Stomach (tissue), 9 donors: ENCODE results near the gene C13orf42. TPM values are rescaled to one million over a fixed set of nuclear protein-coding genes. Genes with fewer than 3 reads are reported as not detected.
"Not testable (repeated sequence)": the region's sequence is repeated elsewhere in the genome, so short reads cannot be mapped to it uniquely, and the experiment has no call there.

ENCODE experiments used
- DNase-seq, 2 donors: peaks; one replicate each; pipeline versions ENCODE4 v3.0.0 to v3.0.0-alpha.2; 2013 to 2019
- H3K27ac ChIP-seq, 5 donors: fragments of 200-600 bp in 4 of 5; sonication (generic) in 4 of 5; one replicate each; pipeline ENCODE4 v1.5.1; 2013 to 2019; ENCODE audit warnings: mild to moderate bottlenecking in 1 of 5, moderate library complexity in 1 of 5
- H3K27me3 ChIP-seq, 3 donors: fragments of 200-600 bp; sonication (generic); one replicate each; pipeline ENCODE4 v1.5.1; 2017 to 2019; ENCODE audit warnings: mixed run types in 1 of 3
- H3K36me3 ChIP-seq, 4 donors: fragments of 200-600 bp; sonication (generic); 1 replicate in 3 of 4; 2 replicates in 1 of 4; pipeline ENCODE4 v1.5.1; 2016 to 2019
- H3K4me1 ChIP-seq, 4 donors: fragments of 200-600 bp; sonication (generic); one replicate each; pipeline ENCODE4 v1.5.1; 2016 to 2019
- H3K4me3 ChIP-seq, 4 donors: fragments of 200-600 bp; sonication (generic) in 3 of 4; one replicate each; pipeline ENCODE4 v1.5.1; 2016 to 2019; ENCODE audit warnings: mild to moderate bottlenecking in 1 of 4
- H3K9me3 ChIP-seq, 4 donors: fragments of 200-600 bp; sonication (generic); one replicate each; pipeline ENCODE4 v1.5.1; 2016 to 2019
- CTCF ChIP-seq, 7 experiments: fragments of 450-650 bp in 4 of 7; fragments of 200-600 bp in 3 of 7; sonication (generic) in 3 of 7; IDR thresholded peaks; one replicate each; pipeline ENCODE4 v1.5.1; 2016 to 2019; ENCODE audit warnings: antibody characterized with exemption in 7 of 7, control low read depth in 2 of 7, mild to moderate bottlenecking in 1 of 7
- EP300 ChIP-seq: sonication (generic); formaldehyde crosslinking; IDR thresholded peaks from one replicate; pipeline ENCODE4 v1.6.1; 2017; ENCODE audit warnings: antibody characterized with exemption
- POLR2A ChIP-seq, 4 donors: fragments of 450-650 bp; IDR thresholded peaks; one replicate each; pipeline ENCODE4 v1.6.1; 2016; ENCODE audit warnings: antibody characterized with exemption in 4 of 4, control low read depth in 2 of 4, mild to moderate bottlenecking in 1 of 4, moderate library complexity in 1 of 4
- POLR2AphosphoS5 ChIP-seq, 3 donors: sonication (generic); formaldehyde crosslinking; IDR thresholded peaks; one replicate each; pipeline ENCODE4 v1.6.1; 2016; ENCODE audit warnings: antibody characterized with exemption in 3 of 3
- WGBS, 5 donors: extraction: QIAGEN DNeasy Blood & Tissue Kit in 3 of 5; methylation state at CpG; one replicate each; pipeline versions ENCODE4 v1.1.5 to v1.1.7; 2013 to 2018; 5-methylcytosine and 5-hydroxymethylcytosine counted together
- intact Hi-C: fragments of 100-400 bp; cut with DNase I; formaldehyde crosslinking; loops from one replicate; pipeline ENCODE4 v1.15.1; 2023; ENCODE audit warnings: low total_unique reads
- polyA plus RNA-seq, 3 donors: library from polyadenylated mRNA; stranded (reverse); fragments of 200-250 nt; gene quantifications; one replicate each; pipeline ENCODE4 v1.2.3, GENCODE V29; 2013
- total RNA-seq, 5 donors: library from RNA; depleted of rRNA; stranded (reverse); fragments of >200 nt; gene quantifications; one replicate each; pipeline versions ENCODE4 v1.1.0 to v1.2.3, GENCODE V29; 2014 to 2016
- donor health status: healthy with polysubstance abuse.
- donor health status: Bipolar disorder and iron deficiency.
- donor health status: healthy.

C13orf42 gene
- total and polyA plus RNA-seq, 8 donors = not detected

- intact Hi-C loops = not testable (repeated sequence)
Observed at GRCh38 chr13:51120873-51121272, 9.8 kb upstream of the C13orf42 start.

DNA sequence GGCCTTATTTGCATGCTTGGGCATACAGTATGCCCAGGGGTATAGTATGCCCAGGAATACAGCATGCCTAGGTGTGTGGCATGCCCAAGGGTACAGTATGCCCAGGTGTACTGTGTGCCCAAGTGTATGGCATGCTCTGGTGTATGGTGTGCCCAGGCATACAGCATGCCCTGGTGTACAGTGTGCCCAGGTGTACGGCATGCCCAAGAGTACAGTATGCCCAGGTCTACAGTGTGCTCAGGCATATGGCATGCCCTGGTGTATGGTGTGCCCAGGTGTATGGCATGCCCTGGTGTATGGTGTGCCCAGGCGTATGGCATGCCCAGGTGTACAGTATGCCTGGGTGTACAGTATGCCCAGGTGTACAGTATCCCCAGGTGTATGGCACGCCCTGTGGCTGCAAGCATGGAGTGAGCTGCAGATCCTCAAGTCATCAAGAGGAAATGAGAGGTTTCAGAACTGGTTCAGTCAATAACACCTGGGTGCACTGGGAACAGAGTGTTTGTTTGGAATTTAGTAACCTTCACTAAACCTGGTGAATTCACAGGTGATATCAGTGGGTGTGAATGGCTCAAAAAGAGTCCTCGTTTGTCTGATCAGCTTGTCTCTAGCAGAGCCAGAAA, 7.8 kb upstream of the C13orf42 start:
- H3K4me3 ChIP-seq = no peak overlapping the region
- TF ChIP-seq POLR2AphosphoS5 (IDR thresholded peaks at IDR 0.05) (no peak), POLR2A (IDR thresholded peaks at IDR 0.05) (no peak), CTCF (IDR thresholded peaks at IDR 0.05) (no peak), EP300 (no peak)
- H3K36me3 ChIP-seq = no peaks in the 10 kb centered on the region
- DNase-seq = no peak
- 79 to 88% (median 82%) methylated on average over 2 to 4 of the region's 4 CpGs for WGBS, 5 donors
- H3K27me3 ChIP-seq = peaks cover 0 to 1% (median 0%) of the 10 kb centered on the region in 3 donors
- no peak overlapping the region for H3K27ac ChIP-seq
- intact Hi-C loops = no loop called here
- H3K4me1 ChIP-seq = peaks cover 0 to 10% (median 2%) of the 10 kb centered on the region in 4 donors
- H3K9me3 ChIP-seq = peaks cover 0 to 11% (median 11%) of the 10 kb centered on the region in 4 donors

More at GRCh38 chr13:51120873-51121272, 9.8 kb upstream of the C13orf42 start:
- peak in 1 of 2 donors; percentile 18 for DNase-seq
- Histone ChIP-seq H3K9me3 (peaks cover 0 to 11% (median 11%) of the 10 kb centered on the region in 4 donors), H3K4me1 (peaks cover 0 to 10% (median 2%) of the 10 kb centered on the region in 4 donors)
- H3K4me3 ChIP-seq, H3K36me3 ChIP-seq, H3K27me3 ChIP-seq, H3K27ac ChIP-seq: not testable (repeated sequence)
- TF ChIP-seq CTCF (IDR thresholded peaks at IDR 0.05) = peak in 1 of 7 experiments; percentile 12
- 65 to 83% (median 78%) methylated on average over 11 of the region's 11 CpGs for WGBS, 5 donors

- TF ChIP-seq POLR2AphosphoS5 (IDR thresholded peaks at IDR 0.05) = no peak
- no peak for TF ChIP-seq CTCF (IDR thresholded peaks at IDR 0.05)
- no peak for TF ChIP-seq EP300
- TF ChIP-seq POLR2A (IDR thresholded peaks at IDR 0.05) = no peak
Observed at GRCh38 chr13:51113969-51114368, 2.9 kb upstream of the C13orf42 start.

DNA sequence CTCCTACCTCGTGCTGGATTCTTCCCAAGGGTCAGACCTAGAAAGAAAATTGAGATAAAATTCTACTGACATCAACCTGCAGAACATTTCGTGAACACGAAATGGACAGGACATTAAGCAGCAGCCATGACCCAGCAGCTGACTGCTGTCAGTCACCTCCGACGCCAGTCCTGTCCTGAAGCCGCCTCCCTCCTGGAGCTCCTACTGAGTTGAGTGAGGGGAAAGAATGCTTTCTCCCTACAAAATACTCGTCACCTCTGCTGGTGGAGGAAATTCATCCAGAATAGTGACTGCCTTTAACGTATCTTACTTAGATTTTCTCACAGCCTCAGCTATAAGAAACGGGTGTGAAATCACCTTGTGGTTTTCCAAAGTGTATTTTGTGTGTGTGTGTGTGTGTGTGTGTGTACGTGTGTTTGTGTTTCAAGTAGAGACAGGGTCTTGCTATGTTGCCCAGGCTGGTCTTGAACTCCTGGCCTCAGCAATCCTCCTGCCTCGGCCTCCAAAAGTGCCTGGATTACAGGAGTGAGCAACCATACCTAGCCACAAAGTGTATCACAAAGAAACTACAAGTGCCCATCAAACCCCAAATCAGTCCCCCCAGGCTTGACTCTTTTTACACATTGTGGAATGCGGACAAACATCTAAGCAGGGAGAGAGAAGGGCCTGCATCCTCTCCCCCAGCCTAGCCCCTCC, 2.3 kb upstream of the C13orf42 start:
- Histone ChIP-seq H3K27me3 (peaks cover 0 to 5% (median 0%) of the 10 kb centered on the region in 3 donors), H3K9me3 (peaks cover 0 to 11% (median 10%) of the 10 kb centered on the region in 4 donors), H3K36me3 (no peaks in the 10 kb centered on the region), H3K4me3 (no peak overlapping the region), H3K4me1 (no peaks in the 10 kb centered on the region), H3K27ac (no peak overlapping the region)
- 64 to 84% (median 71%) methylated on average over 12 of the region's 12 CpGs for WGBS, 5 donors
- intact Hi-C loops = no loop called here
- DNase-seq = no peak
- TF ChIP-seq POLR2A (IDR thresholded peaks at IDR 0.05) (no peak), CTCF (IDR thresholded peaks at IDR 0.05) (no peak), POLR2AphosphoS5 (IDR thresholded peaks at IDR 0.05) (no peak), EP300 (no peak)

More at GRCh38 chr13:51113969-51114368, 2.9 kb upstream of the C13orf42 start:
- Histone ChIP-seq H3K27ac (no peak overlapping the region), H3K4me1 (no peaks in the 10 kb centered on the region), H3K4me3 (no peak overlapping the region), H3K9me3 (peaks cover 0 to 11% (median 11%) of the 10 kb centered on the region in 4 donors), H3K27me3 (peaks cover 0 to 5% (median 0%) of the 10 kb centered on the region in 3 donors), H3K36me3 (no peaks in the 10 kb centered on the region)
- no peak for DNase-seq
- intact Hi-C loops = no loop called here
